Neural crest cell (in vitro differentiated cells): ENCODE results near the gene ATG7. TPM values are rescaled to one million over a fixed set of nuclear protein-coding genes. Genes with fewer than 3 reads are reported as not detected.
"Not testable (repeated sequence)": the region's sequence is repeated elsewhere in the genome, so short reads cannot be mapped to it uniquely, and the experiment has no call there.

Source experiments
- DNase-seq: peaks from one replicate; pipeline ENCODE4 v3.0.0; 2021; ENCODE audit warnings: low read depth, mixed read lengths, low spot score
- H3K27ac Mint-ChIP-seq: one replicate; pipeline ENCODE4 v1.8.0; 2021; ENCODE audit warnings: mild to moderate bottlenecking, mixed read lengths; ENCODE audit not compliant: unreplicated experiment
- H3K27me3 Mint-ChIP-seq: 2 replicates; pipeline ENCODE4 v1.8.0; 2021; ENCODE audit warnings: low read depth, mild to moderate bottlenecking, mixed read lengths
- H3K36me3 Mint-ChIP-seq: 2 replicates; pipeline ENCODE4 v1.8.0; 2021; ENCODE audit warnings: low read depth, mild to moderate bottlenecking, mixed read lengths
- H3K4me1 Mint-ChIP-seq: 2 replicates; pipeline ENCODE4 v1.8.0; 2021; ENCODE audit warnings: mixed read lengths
- H3K4me3 Mint-ChIP-seq: one replicate; pipeline ENCODE4 v1.8.0; 2021; ENCODE audit warnings: mild to moderate bottlenecking, mixed read lengths
- H3K9me3 Mint-ChIP-seq: 2 replicates; pipeline ENCODE4 v1.8.0; 2021; ENCODE audit warnings: mixed read lengths
- CTCF ChIP-seq: fragments of 200-600 bp; sonication (generic); conservative IDR thresholded peaks from 2 replicates; pipeline ENCODE4 v1.5.0; 2021; ENCODE audit warnings: antibody characterized with exemption, mild to moderate bottlenecking
- total RNA-seq: library from RNA; stranded (reverse); gene quantifications from 2 replicates; pipeline ENCODE4 v1.2.1, GENCODE V29; 2021

Gene ATG7
- total RNA-seq, 1 donor from 2014 or later: 29.6 TPM

DNA sequence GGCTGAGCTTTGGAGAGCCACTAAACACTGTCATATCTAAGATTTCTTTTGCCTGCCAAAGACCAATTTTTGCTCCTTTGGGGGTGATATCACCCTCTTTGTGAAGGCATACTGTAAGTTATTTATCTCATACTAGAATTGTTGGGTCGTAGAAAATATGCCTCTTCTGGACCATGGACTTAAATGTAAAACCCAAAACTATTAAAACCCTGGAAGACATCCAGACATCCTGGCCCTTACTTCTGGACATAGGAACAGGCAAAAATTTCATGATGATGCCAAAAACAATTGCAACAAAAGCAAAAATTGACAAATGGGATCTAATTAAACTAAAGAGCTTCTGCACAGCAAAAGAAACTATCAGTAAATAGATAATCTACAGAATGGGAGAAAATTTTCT lies 172.2 kb downstream of the ATG7 start:
- DNase-seq: no peak
- Mint-ChIP-seq H3K4me3 (no peak overlapping the region), H3K27ac (no peak overlapping the region), H3K4me1 (peaks cover 19% of the 10 kb centered on the region), H3K9me3 (peaks cover 22% of the 10 kb centered on the region), H3K27me3 (no peaks in the 10 kb centered on the region), H3K36me3 (peaks cover 15% of the 10 kb centered on the region)
- no peak for TF ChIP-seq CTCF

GRCh38 chr3:11445193-11445592 lies 173.0 kb downstream of the ATG7 start:
- not testable (repeated sequence) for H3K4me3 Mint-ChIP-seq, DNase-seq, H3K27ac Mint-ChIP-seq, H3K27me3 Mint-ChIP-seq
- Mint-ChIP-seq H3K36me3 (peaks cover 15% of the 10 kb centered on the region), H3K9me3 (peaks cover 22% of the 10 kb centered on the region), H3K4me1 (peaks cover 22% of the 10 kb centered on the region)

GRCh38 chr3:11445883-11446282 lies 173.7 kb downstream of the ATG7 start:
- no peak for DNase-seq
- peaks cover 15% of the 10 kb centered on the region for H3K36me3 Mint-ChIP-seq
- no peak for TF ChIP-seq CTCF
- no peak overlapping the region for H3K27ac Mint-ChIP-seq
- H3K4me1 Mint-ChIP-seq: peaks cover 22% of the 10 kb centered on the region
- peaks cover 22% of the 10 kb centered on the region for H3K9me3 Mint-ChIP-seq
- no peak overlapping the region for H3K4me3 Mint-ChIP-seq
- no peaks in the 10 kb centered on the region for H3K27me3 Mint-ChIP-seq

DNA sequence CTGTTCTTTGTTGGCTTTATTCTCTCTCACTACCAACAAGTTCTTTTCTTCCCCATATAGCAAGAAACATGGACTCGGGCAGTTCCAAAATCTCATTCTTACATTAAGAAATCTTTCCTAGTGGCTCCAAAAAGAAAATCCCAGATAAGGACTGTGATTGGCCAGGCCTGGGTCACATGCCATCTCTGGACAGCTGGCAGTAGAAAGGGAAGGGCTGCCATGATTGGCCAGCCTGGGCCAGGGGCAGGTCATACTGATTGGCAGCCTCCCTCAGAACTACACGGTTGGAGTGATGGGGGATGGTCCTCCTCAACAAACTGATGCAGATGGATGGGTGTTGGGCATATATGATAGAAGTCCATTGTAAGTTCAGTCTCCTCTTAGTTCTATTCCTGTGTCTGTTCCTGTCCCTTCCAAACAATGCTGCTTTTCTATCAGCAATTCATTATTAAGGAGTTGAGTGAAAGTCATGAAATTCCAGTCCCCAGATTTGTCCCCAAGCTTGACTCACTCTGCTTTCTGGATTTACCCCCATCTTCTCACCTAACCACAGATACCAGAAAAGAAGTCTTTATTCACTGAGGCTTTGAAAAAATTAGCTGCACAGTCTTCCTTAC lies 175.5 kb downstream of the ATG7 start:
- no peak for DNase-seq
- H3K27ac Mint-ChIP-seq: peak overlapping the region; percentile 95
- peaks cover 24% of the 10 kb centered on the region for H3K4me1 Mint-ChIP-seq
- H3K27me3 Mint-ChIP-seq: no peaks in the 10 kb centered on the region
- peak overlapping the region; percentile 36 for H3K4me3 Mint-ChIP-seq
- H3K9me3 Mint-ChIP-seq: peaks cover 22% of the 10 kb centered on the region
- H3K36me3 Mint-ChIP-seq: peaks cover 15% of the 10 kb centered on the region
- no peak for TF ChIP-seq CTCF

DNA sequence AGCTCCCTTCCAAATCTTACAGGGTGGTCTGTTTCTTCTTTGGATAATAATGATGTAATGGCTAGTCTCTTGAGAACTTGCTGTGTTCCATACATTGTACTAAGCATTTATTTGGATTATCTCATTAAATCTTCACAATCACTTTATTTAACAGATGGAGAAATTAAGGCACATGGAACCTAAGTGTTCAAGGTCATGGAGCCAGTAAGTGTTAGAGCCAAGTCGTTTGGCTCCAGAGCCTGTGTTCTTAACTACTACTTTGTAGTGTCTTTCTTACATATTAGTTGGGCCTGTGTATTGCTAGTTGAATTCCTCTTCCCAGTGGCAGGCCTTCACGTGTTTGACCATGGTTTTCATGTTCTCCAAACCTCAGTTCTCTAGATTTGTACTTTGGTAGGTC lies 177.8 kb downstream of the ATG7 start:
- Mint-ChIP-seq H3K27me3 (no peaks in the 10 kb centered on the region), H3K36me3 (peaks cover 11% of the 10 kb centered on the region), H3K4me3 (no peak overlapping the region), H3K27ac (no peak overlapping the region), H3K4me1 (peaks cover 38% of the 10 kb centered on the region), H3K9me3 (peaks cover 20% of the 10 kb centered on the region)
- DNase-seq: no peak
- no peak for TF ChIP-seq CTCF

- no peak overlapping the region for H3K4me3 Mint-ChIP-seq
- no peaks in the 10 kb centered on the region for H3K27me3 Mint-ChIP-seq
- peaks cover 15% of the 10 kb centered on the region for H3K9me3 Mint-ChIP-seq
- peaks cover 8% of the 10 kb centered on the region for H3K36me3 Mint-ChIP-seq
- no peak for DNase-seq
- H3K27ac Mint-ChIP-seq: no peak overlapping the region
- H3K4me1 Mint-ChIP-seq: peaks cover 38% of the 10 kb centered on the region
- no peak for TF ChIP-seq CTCF
Measured at GRCh38 chr3:11452312-11452711, 180.1 kb downstream of the ATG7 start.
